SW480 (cell line): ENCODE data around the gene ADGRD1.
A peak's percentile ranks its signal among the peaks of the same experiment; 100 is the strongest.
"Not testable (repeated sequence)": the region's sequence is repeated elsewhere in the genome, so short reads cannot be mapped to it uniquely, and the experiment has no call there.

Experiments
- DNase-seq: peaks from one replicate; pipeline ENCODE4 v3.0.0-alpha.2; 2016; ENCODE audit warnings: low spot score

The ADGRD1 gene

DNA sequence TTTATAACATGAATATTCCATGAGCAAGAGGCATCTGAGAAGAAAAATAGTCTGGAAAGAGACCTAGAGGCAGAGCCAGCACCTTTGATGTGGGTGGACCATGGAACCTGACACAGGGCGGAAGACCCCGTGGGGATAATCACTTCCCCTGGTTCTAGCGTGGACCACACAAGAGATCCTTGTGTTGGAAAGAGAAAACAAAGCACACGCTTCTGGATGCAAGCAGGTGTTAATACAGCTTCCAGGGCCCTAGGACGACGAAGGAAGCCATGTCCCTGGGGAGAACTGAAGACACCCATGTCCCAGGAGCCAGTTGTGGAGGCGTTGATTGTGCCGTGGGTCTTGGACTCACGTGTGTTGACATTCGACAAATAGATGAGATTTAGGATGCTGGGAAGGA, 102.9 kb downstream of the ADGRD1 start:
- no peak for DNase-seq

GRCh38 chr12:131057211-131057721, 103.6 kb downstream of the ADGRD1 start:
- DNase-seq, result no peak

DNA sequence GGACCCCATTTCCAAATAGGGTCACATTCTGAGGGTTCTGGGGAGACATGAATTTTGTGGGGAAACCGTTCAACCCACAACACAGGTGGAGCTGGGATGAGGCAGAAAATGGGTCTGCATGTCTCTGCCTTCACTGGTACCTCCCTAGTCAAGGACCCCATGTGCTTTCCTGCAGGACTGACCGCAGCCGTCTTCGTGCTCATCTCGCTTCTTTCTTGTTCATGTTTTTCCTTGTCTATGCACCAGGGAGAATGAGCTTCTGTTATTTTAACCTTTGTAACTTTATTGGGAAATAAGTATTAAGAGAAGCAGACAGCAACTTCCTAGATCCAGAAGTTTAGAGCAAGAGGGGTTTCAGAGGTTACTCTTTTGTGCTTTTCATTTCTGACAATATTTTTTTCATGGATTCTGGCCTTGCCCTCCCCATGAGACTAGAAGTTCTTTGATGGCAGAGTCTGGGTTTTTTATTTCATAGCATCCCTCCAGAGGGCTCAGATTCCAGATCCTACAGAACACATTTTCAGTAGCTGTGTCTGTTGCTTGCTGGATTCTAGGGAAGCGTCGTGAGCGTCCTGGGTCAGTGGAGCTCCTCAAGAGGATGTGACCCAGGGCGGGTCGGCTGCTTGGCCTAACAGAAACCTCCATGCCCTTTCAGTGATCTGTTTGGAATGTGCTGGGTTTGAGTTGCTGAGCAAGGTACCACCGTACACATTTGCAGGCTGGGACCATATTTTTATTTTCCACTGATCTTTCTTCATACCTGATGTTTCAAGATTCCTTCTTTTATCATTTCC, 104.2 kb downstream of the ADGRD1 start:
- DNase-seq, result no peak

DNA sequence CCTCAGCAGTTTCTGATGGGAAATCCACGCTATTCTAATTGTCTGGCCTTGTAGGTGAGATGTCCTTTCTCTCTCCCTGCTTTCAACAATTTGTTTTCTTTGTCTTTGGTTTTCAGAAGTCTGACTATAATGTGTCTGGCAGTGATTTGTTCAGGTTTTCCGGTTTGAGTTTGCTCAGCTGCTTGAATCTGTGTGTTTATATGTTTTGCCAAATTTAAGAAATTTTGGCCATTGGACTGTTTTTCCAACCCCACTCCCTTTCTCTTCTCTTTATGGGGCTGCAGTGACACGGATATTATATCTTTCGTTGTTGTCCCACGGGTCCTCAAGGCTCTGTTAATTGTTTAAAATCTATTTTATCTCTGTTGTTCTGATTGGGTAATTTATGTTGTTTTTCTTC, 105.0 kb downstream of the ADGRD1 start:
- DNase-seq, result no peak

GRCh38 chr12:131060011-131060703, 106.5 kb downstream of the ADGRD1 start:
- no peak for DNase-seq

DNA sequence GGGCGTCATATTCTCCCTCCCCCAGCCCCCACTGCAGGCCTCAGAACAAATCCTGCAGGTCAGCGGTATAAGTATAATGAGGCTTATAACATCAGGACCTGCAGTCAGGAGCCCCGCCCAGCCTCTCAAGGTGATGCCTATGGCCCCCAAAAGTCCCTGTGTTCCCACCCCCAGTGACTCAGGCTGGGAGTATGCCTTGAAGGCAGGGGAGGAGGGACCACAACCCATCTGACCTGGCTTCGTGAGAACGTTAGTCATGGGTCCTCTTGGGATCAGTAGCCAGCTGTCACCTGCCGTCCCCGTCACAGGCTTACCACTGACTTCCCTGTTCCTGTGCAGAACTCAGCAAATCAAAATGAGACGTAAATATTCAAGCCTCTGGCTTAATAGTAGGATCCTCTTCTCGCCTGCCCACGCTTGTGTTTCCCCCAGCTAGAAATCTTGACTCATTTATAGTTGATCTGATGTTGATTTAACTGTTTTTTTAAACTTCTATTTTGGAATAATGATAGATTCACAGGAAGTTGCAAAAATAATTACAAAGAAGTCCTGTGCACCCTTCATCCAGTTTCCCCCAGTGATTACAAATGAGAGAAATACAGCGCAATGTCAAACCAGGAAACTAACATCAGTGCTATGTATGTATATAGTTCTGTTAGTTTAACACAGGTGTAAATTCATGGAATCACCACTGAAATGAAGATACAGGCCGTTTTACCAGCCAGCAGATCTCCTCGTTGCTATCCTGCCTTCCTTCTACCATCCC, 107.5 kb downstream of the ADGRD1 start:
- peak; percentile 80 for DNase-seq

DNA sequence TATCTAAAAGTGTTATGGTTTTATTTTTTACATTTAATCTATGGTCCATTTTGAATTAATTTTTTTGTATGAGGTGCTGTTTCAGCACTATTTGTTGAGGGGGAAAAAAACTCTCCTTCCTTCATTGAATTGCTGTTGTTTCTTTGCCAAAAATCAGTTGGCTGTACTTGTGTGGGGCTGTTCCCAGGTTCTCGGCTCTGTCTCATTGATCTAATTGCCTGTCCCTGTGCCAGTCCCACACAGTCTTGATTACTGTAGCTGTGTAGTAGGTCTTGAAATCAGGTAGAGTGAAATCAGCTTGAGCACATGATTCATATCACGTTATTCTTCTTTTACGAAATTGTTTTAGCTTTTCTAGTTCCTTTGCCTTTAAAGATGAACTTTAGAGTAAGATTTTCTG, 109.7 kb downstream of the ADGRD1 start:
- no peak for DNase-seq

- DNase-seq, result no peak
Measured at GRCh38 chr12:131063960-131064359, 110.3 kb downstream of the ADGRD1 start.

GRCh38 chr12:131065279-131065678, 111.6 kb downstream of the ADGRD1 start:
- no peak for DNase-seq

- DNase-seq, result no peak
Measured at GRCh38 chr12:131065801-131066200, 112.1 kb downstream of the ADGRD1 start.

- DNase-seq, result no peak
Measured at GRCh38 chr12:131066207-131066885, 112.6 kb downstream of the ADGRD1 start.

GRCh38 chr12:131066886-131067490, 113.3 kb downstream of the ADGRD1 start:
- DNase-seq, result no peak

GRCh38 chr12:131067981-131068851, 114.5 kb downstream of the ADGRD1 start:
- no peak for DNase-seq

DNA sequence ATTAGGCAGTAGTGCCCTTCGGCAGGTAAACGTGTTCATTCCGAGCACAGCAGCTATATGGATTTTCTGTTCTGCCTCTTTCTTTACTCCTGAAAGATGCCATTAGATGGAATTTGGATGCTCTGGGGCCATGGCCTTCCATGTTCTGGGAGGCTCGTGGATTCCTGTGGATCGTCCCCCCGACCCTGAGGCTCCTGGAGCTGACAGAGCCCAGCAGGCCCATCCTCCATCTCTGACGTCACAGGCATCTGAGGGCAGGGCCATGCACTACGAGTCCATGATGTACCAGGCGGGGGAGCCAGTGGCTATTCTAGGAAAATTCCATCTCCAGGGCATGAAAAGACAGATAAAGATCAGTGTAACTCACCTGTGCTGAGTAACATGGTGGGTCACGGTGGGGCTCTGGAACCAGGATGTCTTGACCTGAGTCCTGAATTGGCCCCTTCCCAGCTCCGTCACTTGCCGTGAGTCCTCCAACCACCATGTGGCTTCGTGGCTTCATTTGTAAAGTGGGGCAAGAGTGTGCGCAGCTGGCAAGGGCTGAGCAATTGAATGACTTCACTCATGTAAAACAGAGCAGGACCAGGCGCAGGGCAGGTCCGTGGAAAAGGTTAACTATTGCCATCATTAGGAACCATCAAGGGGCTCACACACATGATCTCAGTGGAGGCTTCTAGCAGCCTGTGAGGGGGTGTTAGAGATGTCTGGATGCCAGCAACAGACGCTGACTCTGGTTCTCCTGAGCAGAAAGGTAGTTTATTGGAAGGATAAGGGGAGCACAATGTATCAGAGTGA, 115.4 kb downstream of the ADGRD1 start:
- not testable (repeated sequence) for DNase-seq

DNA sequence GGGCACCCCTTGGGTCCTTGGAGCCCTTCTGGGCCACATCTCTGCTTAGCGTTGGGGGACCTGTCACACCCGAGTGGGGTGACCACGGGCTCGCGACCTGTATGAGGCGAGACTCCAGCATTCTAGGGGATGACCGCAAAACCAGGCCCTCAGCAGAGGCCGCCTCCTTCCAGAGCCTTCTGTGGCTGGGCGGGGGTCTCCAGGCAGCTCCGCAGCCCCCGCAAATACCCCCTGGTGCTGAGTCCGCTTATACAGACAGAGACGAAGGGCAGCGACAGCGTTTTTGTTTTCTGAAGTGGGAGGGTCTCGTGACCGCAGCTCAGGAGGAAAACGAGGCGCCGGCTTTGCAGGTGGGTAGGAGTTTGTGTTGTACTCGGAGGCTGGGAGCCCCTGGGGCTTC, 116.4 kb downstream of the ADGRD1 start:
- not testable (repeated sequence) for DNase-seq

DNA sequence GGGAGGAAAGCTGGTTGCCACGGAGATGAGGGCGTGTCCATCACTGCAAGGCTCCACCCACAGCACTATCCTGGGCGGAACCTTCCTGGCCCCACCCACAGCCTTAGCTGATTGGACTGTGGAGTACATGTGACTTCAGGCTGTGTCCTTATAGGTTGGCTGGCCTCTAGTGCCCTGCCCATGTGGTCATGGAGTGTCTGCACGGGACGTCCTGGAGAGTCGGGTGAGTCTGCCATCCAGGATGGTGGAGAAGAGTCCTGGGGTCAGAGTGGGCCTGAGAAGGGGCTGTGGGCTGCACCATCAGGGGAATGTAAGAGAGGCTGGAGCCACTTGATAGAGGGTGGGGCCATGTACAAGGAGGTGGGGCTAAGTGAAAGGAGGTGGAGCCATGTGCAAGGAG, 117.0 kb downstream of the ADGRD1 start:
- not testable (repeated sequence) for DNase-seq

- DNase-seq, result not testable (repeated sequence)
Measured at GRCh38 chr12:131071234-131071820, 117.6 kb downstream of the ADGRD1 start.

DNA sequence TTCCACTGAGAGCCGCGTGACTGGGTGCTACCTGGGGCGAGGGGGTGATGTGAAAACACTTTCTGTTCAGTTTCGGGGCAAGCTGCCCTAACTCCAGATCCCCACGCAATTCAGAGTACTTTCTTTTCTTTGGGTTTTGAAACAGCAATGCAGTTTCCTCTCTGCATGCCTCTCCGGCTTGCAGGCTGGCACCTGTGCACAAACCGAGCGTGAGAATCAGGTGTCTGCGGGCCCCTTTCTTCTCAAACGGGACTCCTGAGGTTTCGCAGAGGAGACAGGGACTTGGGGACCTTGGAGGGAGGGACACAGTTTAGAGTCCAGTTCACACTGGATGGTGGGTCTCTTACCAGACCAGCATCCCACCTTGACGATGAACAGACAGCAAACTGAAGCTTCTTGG, 118.2 kb downstream of the ADGRD1 start:
- DNase-seq, result not testable (repeated sequence)
